ENCODE measurements around the gene C14orf119. TPM values are rescaled to one million over a fixed set of nuclear protein-coding genes. Genes with fewer than 3 reads are reported as not detected.
A peak's percentile ranks its signal among the peaks of the same experiment; 100 is the strongest.

The C14orf119 gene
- total RNA-seq, 6 experiments from 2014 or later, result 10.7 to 22.6 (median 14.1) TPM

DNA sequence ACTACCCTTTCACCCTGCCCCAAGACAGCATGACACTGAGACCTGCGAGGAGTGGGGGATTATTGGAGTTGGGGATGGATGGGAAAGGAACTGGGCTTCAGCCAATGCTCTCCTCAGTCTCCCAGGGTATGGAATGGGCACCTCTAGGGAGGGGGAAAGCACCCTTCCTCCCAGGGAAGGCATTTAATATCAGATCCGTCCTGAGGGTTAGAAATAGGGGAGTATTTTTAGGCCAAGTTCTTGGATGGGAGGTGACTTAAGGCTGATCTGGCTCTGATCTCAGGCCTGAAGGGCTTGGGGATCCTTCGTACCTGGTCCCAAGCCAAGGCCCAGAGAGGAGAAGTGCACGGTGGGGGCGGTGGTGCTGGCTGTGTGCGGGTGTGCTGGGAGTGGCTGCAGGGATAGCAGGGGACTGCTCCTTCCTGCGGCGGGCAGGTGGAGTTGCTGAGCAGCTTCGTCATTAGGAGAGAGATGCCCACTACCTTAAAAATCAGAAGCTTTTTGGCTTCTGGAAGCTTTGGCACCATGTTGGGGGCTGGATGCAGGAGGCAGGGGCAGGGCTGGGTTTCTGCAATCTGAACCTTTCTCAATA is 30.7 kb downstream of the C14orf119 start:
- no peaks in the 10 kb centered on the region for H3K27me3 ChIP-seq
- no peaks in the 10 kb centered on the region for H3K4me1 ChIP-seq
- H3K36me3 ChIP-seq, result no peaks in the 10 kb centered on the region
- ATAC-seq (no peak), DNase-seq (no peak)
- no peak for TF ChIP-seq POLR2A (IDR thresholded peaks at IDR 0.05)
- TF ChIP-seq, protein P1, sequence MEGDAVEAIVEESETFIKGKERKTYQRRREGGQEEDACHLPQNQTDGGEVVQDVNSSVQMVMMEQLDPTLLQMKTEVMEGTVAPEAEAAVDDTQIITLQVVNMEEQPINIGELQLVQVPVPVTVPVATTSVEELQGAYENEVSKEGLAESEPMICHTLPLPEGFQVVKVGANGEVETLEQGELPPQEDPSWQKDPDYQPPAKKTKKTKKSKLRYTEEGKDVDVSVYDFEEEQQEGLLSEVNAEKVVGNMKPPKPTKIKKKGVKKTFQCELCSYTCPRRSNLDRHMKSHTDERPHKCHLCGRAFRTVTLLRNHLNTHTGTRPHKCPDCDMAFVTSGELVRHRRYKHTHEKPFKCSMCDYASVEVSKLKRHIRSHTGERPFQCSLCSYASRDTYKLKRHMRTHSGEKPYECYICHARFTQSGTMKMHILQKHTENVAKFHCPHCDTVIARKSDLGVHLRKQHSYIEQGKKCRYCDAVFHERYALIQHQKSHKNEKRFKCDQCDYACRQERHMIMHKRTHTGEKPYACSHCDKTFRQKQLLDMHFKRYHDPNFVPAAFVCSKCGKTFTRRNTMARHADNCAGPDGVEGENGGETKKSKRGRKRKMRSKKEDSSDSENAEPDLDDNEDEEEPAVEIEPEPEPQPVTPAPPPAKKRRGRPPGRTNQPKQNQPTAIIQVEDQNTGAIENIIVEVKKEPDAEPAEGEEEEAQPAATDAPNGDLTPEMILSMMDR (IDR thresholded peaks at IDR 0.05), result no peak
- intact Hi-C loops (cut with DNase I), result loop anchor here (5.0 to 10.0 kb wide), 2 partner anchors 61 to 259 kb away; no protein-coding TSS in a partner anchor
- 59% methylated on average over 4 of the region's 9 CpGs for WGBS (ENCODE audit: insufficient coverage, low coverage, low lambda C conversion rate, missing lambda C conversion rate)
- no peaks in the 10 kb centered on the region for H3K9me3 ChIP-seq
- H3K27ac ChIP-seq, result no peak overlapping the region
- no peak overlapping the region for H3K4me3 ChIP-seq

GRCh38 chr14:23126548-23127278 is 31.4 kb downstream of the C14orf119 start:
- Histone ChIP-seq H3K27me3 (no peaks in the 10 kb centered on the region), H3K9me3 (no peaks in the 10 kb centered on the region), H3K27ac (no peak overlapping the region), H3K4me1 (no peaks in the 10 kb centered on the region), H3K4me3 (no peak overlapping the region), H3K36me3 (no peaks in the 10 kb centered on the region)
- DNase-seq (no peak), ATAC-seq (no peak)
- TF ChIP-seq POLR2A (IDR thresholded peaks at IDR 0.05), result no peak
- TF ChIP-seq, protein P1 (IDR thresholded peaks at IDR 0.05), result no peak
- intact Hi-C loops (cut with DNase I), result loop anchor here (5.0 to 10.0 kb wide), 2 partner anchors 61 to 258 kb away; no protein-coding TSS in a partner anchor
- 100% methylated on average over 1 of the region's 8 CpGs for whole genome bisulfite sequencing (ENCODE audit: insufficient coverage, low coverage, low lambda C conversion rate, missing lambda C conversion rate)

DNA sequence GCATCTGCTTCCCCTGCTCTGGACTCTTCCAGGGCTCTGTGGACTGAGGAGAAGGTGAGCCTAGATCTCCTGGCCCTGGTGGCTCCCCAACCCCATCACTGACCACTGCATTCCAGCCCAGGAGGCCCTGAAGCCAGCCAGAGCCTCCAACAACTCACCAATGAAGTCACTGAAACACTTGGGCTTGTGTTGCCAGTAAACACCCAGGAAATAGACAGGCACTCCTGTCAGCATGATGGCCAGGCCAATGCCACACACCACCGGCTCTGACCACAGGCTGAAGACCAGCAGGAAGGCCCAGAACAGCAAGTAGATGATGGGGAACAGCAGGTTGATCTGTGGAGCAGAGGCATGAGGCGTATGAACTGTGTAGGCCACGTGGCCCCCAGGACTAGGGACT is 32.6 kb downstream of the C14orf119 start:
- Histone ChIP-seq H3K4me3 (no peak overlapping the region), H3K4me1 (no peaks in the 10 kb centered on the region), H3K27me3 (no peaks in the 10 kb centered on the region), H3K27ac (no peak overlapping the region), H3K9me3 (no peaks in the 10 kb centered on the region), H3K36me3 (no peaks in the 10 kb centered on the region)
- no CpG with 5 or more reads among the region's 3 CpGs for WGBS (ENCODE audit: insufficient coverage, low coverage, low lambda C conversion rate, missing lambda C conversion rate)
- DNase-seq (no peak), ATAC-seq (no peak)
- intact Hi-C loops (cut with DNase I), result loop anchor here (5.0 to 10.0 kb wide), 2 partner anchors 59 to 257 kb away; no protein-coding TSS in a partner anchor
- TF ChIP-seq, protein P1 (IDR thresholded peaks at IDR 0.05), result no peak
- TF ChIP-seq POLR2A (IDR thresholded peaks at IDR 0.05), result no peak

- TF ChIP-seq, protein P1 (IDR thresholded peaks at IDR 0.05), result no peak
- no peak for TF ChIP-seq POLR2A (IDR thresholded peaks at IDR 0.05)
- no peaks in the 10 kb centered on the region for H3K36me3 ChIP-seq
- peak; percentile 43 to 56 (median 48) for ATAC-seq
- DNase-seq, result no peak
- 67% methylated on average over 5 of the region's 7 CpGs for WGBS (ENCODE audit: insufficient coverage, low coverage, low lambda C conversion rate, missing lambda C conversion rate)
- no peaks in the 10 kb centered on the region for H3K9me3 ChIP-seq
- H3K27ac ChIP-seq, result no peak overlapping the region
- H3K4me3 ChIP-seq, result no peak overlapping the region
- no peaks in the 10 kb centered on the region for H3K4me1 ChIP-seq
- intact Hi-C loops (cut with DNase I), result loop anchor here (5.0 to 10.0 kb wide), 2 partner anchors 58 to 256 kb away; no protein-coding TSS in a partner anchor
- no peaks in the 10 kb centered on the region for H3K27me3 ChIP-seq
Observed at GRCh38 chr14:23128969-23129758, 33.9 kb downstream of the C14orf119 start.
